Measurements from ENCODE around the gene NKAIN2. TPM values are rescaled to one million over a fixed set of nuclear protein-coding genes. Genes with fewer than 3 reads are reported as not detected.

NKAIN2 gene
- total RNA-seq, 4 donors from 2014 or later = 0.11 to 1.0 (median 0.94) TPM; not detected in 1

DNA sequence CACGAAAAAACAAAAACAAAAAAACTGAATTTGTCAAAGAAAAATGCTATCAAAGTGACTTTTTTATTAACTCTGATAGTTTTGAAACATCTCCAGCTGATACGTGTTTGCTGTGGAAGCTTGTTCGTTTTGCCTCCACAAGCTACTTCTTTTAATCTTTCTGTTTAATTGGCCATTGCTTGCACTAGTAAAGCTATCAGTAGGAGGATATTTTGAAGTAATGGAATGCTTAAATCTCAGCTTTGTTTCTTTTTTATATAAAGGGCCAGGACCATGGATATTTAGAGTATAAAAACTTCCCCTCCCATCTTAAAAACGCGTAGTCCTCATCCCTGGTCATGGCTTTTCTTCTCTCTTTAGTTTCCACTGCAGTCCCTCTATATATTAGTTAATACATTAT is 344.0 kb downstream of the NKAIN2 start:
- DNase-seq = no peak
- Histone ChIP-seq H3K9me3 (no peaks in the 10 kb centered on the region), H3K36me3 (no peaks in the 10 kb centered on the region), H3K27me3 (no peaks in the 10 kb centered on the region), H3K27ac (no peak overlapping the region), H3K4me3 (replicated peaks in 1 of 3) (no peak overlapping the region), H3K4me1 (no peaks in the 10 kb centered on the region)
- TF ChIP-seq POLR2A (IDR thresholded peaks at IDR 0.05) = no peak
- TF ChIP-seq, protein P1, sequence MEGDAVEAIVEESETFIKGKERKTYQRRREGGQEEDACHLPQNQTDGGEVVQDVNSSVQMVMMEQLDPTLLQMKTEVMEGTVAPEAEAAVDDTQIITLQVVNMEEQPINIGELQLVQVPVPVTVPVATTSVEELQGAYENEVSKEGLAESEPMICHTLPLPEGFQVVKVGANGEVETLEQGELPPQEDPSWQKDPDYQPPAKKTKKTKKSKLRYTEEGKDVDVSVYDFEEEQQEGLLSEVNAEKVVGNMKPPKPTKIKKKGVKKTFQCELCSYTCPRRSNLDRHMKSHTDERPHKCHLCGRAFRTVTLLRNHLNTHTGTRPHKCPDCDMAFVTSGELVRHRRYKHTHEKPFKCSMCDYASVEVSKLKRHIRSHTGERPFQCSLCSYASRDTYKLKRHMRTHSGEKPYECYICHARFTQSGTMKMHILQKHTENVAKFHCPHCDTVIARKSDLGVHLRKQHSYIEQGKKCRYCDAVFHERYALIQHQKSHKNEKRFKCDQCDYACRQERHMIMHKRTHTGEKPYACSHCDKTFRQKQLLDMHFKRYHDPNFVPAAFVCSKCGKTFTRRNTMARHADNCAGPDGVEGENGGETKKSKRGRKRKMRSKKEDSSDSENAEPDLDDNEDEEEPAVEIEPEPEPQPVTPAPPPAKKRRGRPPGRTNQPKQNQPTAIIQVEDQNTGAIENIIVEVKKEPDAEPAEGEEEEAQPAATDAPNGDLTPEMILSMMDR (IDR thresholded peaks at IDR 0.05) = no peak
- intact Hi-C loops (cut with DNase I) = no loop called here
- 43 to 45% methylated on average over 5 of the region's 5 CpGs for whole genome bisulfite sequencing, 2 donors

DNA sequence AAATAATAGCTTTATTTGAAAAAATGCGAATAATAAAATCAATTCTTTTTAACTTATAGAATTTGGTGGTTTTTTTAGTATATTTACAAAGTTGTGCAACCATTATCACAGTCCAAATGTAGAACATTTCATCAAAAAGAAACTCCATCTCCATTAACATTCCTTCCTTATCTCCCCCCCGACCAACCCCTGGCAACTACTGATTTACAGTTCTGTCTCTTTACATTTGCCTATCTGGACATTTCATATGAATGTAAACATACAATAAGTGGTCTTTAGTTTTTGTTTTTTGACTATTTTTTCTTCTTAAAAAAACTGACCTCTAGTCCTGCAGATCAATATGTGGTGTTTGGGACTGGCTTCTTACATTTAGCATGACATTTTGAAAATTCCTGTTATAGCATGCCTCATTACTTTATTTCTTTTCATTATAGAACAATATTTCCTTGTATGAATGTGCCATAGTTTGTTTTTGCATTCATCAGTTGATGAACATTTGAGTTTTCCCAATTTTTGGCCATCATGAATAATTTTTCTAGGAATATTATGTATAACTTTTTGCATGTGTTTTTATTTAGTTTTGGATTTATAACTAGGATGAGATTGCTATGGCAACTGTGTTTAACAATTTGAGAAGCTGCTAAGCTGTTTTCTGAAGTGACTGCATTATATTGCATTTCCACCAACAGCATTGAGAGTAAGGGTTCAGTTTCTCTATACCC is 344.7 kb downstream of the NKAIN2 start:
- no peak overlapping the region for H3K4me3 ChIP-seq (replicated peaks in 1 of 3)
- H3K27me3 ChIP-seq = no peaks in the 10 kb centered on the region
- no peaks in the 10 kb centered on the region for H3K36me3 ChIP-seq
- no peak overlapping the region for H3K27ac ChIP-seq
- TF ChIP-seq POLR2A (IDR thresholded peaks at IDR 0.05) = no peak
- TF ChIP-seq, protein P1 (IDR thresholded peaks at IDR 0.05) = no peak
- no peak for DNase-seq
- intact Hi-C loops (cut with DNase I) = no loop called here
- no peaks in the 10 kb centered on the region for H3K9me3 ChIP-seq
- WGBS, 2 donors = 69 to 80% methylated on average over 2 of the region's 2 CpGs
- H3K4me1 ChIP-seq = no peaks in the 10 kb centered on the region

DNA sequence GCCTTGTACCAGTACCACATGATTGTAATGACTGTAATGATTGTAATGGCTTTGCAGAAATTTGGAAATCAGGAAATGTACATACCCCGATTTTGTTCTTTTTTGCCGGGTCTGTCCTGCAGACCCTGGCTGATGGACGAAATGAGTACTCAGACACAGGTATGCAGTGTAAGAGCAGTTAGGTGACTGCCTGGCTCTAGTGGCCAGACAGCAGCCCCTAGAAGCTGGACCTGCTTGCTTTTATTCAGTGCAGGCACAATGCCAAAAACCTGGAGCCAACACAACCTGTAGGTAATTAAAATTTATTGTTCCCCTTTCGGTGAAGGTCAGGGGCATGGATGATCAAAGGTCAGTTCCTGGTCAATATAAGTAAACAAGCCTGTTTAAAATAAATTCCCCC is 346.0 kb downstream of the NKAIN2 start:
- 92% methylated on average over 4 of the region's 4 CpGs for WGBS, 2 donors

DNA sequence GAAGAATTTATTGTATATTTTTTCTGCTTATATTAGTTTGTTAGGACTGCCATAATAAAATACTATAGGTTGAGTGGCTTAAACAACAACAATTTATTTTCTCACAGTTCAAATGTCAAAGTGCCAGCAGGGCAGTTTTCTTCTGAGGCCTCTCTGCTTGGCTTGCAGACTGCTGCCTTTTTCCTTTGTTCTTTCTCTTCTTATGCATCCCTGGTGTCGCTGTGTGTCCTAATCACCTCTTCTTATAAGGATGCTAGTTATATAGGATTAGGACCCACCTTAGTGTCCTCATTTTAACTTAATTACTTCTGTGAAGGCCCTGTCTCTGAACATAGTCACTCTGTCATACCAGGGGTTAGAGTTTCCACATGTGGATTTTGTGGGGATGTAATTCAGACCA is 354.4 kb downstream of the NKAIN2 start:
- H3K4me1 ChIP-seq = no peaks in the 10 kb centered on the region
- WGBS, 2 donors = 72 to 80% methylated on average over 1 of the region's 1 CpG
- H3K4me3 ChIP-seq (replicated peaks in 1 of 3) = no peak overlapping the region
- no peak for DNase-seq
- no peak overlapping the region for H3K27ac ChIP-seq
- intact Hi-C loops (cut with DNase I) = no loop called here
- H3K36me3 ChIP-seq = no peaks in the 10 kb centered on the region
- H3K27me3 ChIP-seq = no peaks in the 10 kb centered on the region
- no peak for TF ChIP-seq POLR2A (IDR thresholded peaks at IDR 0.05)
- TF ChIP-seq, protein P1 (IDR thresholded peaks at IDR 0.05) = no peak
- H3K9me3 ChIP-seq = no peaks in the 10 kb centered on the region

More for the DNA sequence above, 346.0 kb downstream of the NKAIN2 start:
- intact Hi-C loops (cut with DNase I) = no loop called here
- TF ChIP-seq POLR2A (IDR thresholded peaks at IDR 0.05) = no peak
- TF ChIP-seq, protein P1 (IDR thresholded peaks at IDR 0.05) = no peak
- Histone ChIP-seq H3K27ac (no peak overlapping the region), H3K9me3 (no peaks in the 10 kb centered on the region), H3K27me3 (no peaks in the 10 kb centered on the region), H3K4me1 (no peaks in the 10 kb centered on the region), H3K4me3 (replicated peaks in 1 of 3) (no peak overlapping the region), H3K36me3 (no peaks in the 10 kb centered on the region)
- DNase-seq = no peak

DNA sequence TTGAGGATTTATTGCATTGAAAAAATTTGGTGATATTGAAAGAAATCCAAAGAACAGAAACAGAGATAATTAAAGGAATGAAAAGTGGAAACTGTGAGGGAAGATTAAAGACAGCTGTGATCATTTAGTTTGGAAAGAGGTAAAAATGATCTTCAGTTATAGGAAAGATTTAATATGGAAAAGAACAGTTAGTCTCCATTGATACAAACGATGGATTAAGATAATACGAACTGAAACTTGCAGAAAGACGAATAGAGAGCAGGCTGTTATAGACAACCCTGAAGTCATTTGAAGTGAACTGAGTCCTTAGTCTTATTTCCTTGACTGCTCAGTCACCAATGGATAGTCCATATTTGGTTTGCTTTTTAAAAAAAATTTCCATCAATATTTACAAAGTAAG is 360.0 kb downstream of the NKAIN2 start:
- TF ChIP-seq, protein P1 (IDR thresholded peaks at IDR 0.05) = no peak
- no peak for TF ChIP-seq POLR2A (IDR thresholded peaks at IDR 0.05)
- H3K4me1 ChIP-seq = no peaks in the 10 kb centered on the region
- H3K36me3 ChIP-seq = no peaks in the 10 kb centered on the region
- no peaks in the 10 kb centered on the region for H3K9me3 ChIP-seq
- no peak for DNase-seq
- H3K27ac ChIP-seq = no peak overlapping the region
- intact Hi-C loops (cut with DNase I) = no loop called here
- H3K4me3 ChIP-seq (replicated peaks in 1 of 3) = no peak overlapping the region
- WGBS, 2 donors = 78 to 87% methylated on average over 3 of the region's 3 CpGs
- no peaks in the 10 kb centered on the region for H3K27me3 ChIP-seq

Measured in thyroid gland (tissue), 4 donors.